Transverse colon (tissue), 4 donors: Measurements from ENCODE around the gene ZBTB7C. TPM values are rescaled to one million over a fixed set of nuclear protein-coding genes. Genes with fewer than 3 reads are reported as not detected.

Experiments
- DNase-seq: peaks from one replicate; pipeline ENCODE4 v3.0.0-alpha.2; 2019
- H3K27ac ChIP-seq, 4 donors: fragments of 200-600 bp; sonication (generic); 2 replicates each; pipeline ENCODE4 v1.5.1; 2016 to 2018; ENCODE audit warnings: inconsistent platforms in 4 of 4
- H3K27me3 ChIP-seq: fragments of 200-600 bp; sonication (generic); 2 replicates; pipeline ENCODE4 v1.5.1; 2017; ENCODE audit warnings: inconsistent platforms
- H3K36me3 ChIP-seq, 4 donors: fragments of 200-600 bp; sonication (generic); 2 replicates each; pipeline ENCODE4 v1.5.1; 2017 to 2019; ENCODE audit warnings: inconsistent platforms in 4 of 4
- H3K4me1 ChIP-seq, 4 donors: fragments of 200-600 bp; sonication (generic); 2 replicates each; pipeline ENCODE4 v1.5.1; 2017 to 2020; ENCODE audit warnings: inconsistent platforms in 4 of 4
- H3K4me3 ChIP-seq, 4 donors: fragments of 200-600 bp; sonication (generic); 1 replicate in 1 of 4; 2 replicates in 3 of 4; pipeline versions ENCODE4 v1.5.1 to v1.6.1; 2017 to 2019; ENCODE audit warnings: inconsistent platforms in 4 of 4
- H3K9me3 ChIP-seq, 2 donors: fragments of 200-600 bp; sonication (generic); 2 replicates each; pipeline ENCODE4 v1.5.1; 2017 to 2019; ENCODE audit warnings: inconsistent platforms in 2 of 2
- EP300 ChIP-seq: sonication (generic); formaldehyde crosslinking; IDR thresholded peaks from one replicate; pipeline ENCODE4 v1.6.1; 2017; ENCODE audit warnings: antibody characterized with exemption, low read depth
- POLR2A ChIP-seq: fragments of 450-650 bp; IDR thresholded peaks from one replicate; pipeline ENCODE4 v1.6.1; 2016; ENCODE audit warnings: antibody characterized with exemption, mild to moderate bottlenecking, moderate library complexity
- POLR2AphosphoS5 ChIP-seq, 3 donors: sonication (generic); formaldehyde crosslinking; IDR thresholded peaks; one replicate each; pipeline ENCODE4 v1.6.1; 2016; ENCODE audit warnings: antibody characterized with exemption in 3 of 3
- WGBS, 2 donors: methylation state at CpG; one replicate each; pipeline ENCODE4 v1.1.5; 2018; ENCODE audit warnings: low coverage in 1 of 2; 5-methylcytosine and 5-hydroxymethylcytosine counted together
- in situ Hi-C, 4 donors: fragments of 200-750 bp; cut with MboI; loops; one replicate each; pipeline versions ENCODE4 v1.15.0 to v1.15.1; 2017; ENCODE audit warnings: low sequenced_read_pairs in 3 of 4, low pct_ligation_motif_present in 1 of 4, low pct_unique_long_range_greater_than_20kb in 1 of 4
- intact Hi-C: fragments of 100-400 bp; cut with DNase I; formaldehyde crosslinking; loops from one replicate; pipeline ENCODE4 v1.15.1; 2023; ENCODE audit warnings: low total_unique reads
- total RNA-seq, 4 donors: library from RNA; depleted of rRNA; stranded (reverse); fragments of >200 nt; gene quantifications; one replicate each; pipeline ENCODE4 v1.1.0, GENCODE V29; 2016
- TF ChIP-seq, protein P1 (sequence below), 5 experiments: fragments of 200-600 bp in 3 of 5; fragments of 450-650 bp in 2 of 5; sonication (generic) in 3 of 5; IDR thresholded peaks; 1 replicate in 2 of 5; 2 replicates in 3 of 5; pipeline ENCODE4 v1.5.1; 2016 to 2017; ENCODE audit warnings: antibody characterized with exemption in 5 of 5, inconsistent platforms in 3 of 5, mild to moderate bottlenecking in 2 of 5, moderate library complexity in 1 of 5

Gene ZBTB7C
- total RNA-seq, 4 donors from 2014 or later: 38.4 to 81.2 (median 47.5) TPM

DNA sequence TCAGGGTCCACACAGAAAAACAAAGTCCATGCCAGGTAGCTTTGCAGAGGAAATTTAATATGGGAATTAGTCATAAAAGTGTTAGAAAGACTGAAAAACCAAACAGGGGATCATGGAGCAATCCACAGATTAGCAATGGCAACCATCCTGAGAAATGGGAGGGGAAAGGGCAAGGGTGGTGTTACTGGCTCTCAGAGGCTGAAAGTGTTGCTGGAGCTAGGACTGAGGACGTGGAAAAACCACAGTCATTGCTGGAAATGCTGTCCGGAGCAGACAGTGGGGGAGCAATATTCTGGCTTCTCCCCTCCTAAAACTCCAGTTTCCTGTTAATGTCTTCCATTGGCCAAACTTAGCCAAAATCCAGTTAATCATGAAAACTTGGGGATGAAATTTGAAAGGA is 172.4 kb downstream of the ZBTB7C start:
- Histone ChIP-seq H3K4me1 (no peaks in the 10 kb centered on the region), H3K36me3 (no peaks in the 10 kb centered on the region), H3K9me3 (no peaks in the 10 kb centered on the region), H3K4me3 (no peak overlapping the region), H3K27ac (no peak overlapping the region), H3K27me3 (no peaks in the 10 kb centered on the region)
- in situ Hi-C loops: no loop called here
- 62 to 80% methylated on average over 2 of the region's 2 CpGs for WGBS, 2 donors
- intact Hi-C loops: no loop called here
- TF ChIP-seq, protein P1, sequence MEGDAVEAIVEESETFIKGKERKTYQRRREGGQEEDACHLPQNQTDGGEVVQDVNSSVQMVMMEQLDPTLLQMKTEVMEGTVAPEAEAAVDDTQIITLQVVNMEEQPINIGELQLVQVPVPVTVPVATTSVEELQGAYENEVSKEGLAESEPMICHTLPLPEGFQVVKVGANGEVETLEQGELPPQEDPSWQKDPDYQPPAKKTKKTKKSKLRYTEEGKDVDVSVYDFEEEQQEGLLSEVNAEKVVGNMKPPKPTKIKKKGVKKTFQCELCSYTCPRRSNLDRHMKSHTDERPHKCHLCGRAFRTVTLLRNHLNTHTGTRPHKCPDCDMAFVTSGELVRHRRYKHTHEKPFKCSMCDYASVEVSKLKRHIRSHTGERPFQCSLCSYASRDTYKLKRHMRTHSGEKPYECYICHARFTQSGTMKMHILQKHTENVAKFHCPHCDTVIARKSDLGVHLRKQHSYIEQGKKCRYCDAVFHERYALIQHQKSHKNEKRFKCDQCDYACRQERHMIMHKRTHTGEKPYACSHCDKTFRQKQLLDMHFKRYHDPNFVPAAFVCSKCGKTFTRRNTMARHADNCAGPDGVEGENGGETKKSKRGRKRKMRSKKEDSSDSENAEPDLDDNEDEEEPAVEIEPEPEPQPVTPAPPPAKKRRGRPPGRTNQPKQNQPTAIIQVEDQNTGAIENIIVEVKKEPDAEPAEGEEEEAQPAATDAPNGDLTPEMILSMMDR (IDR thresholded peaks at IDR 0.05): no peak
- TF ChIP-seq EP300 (no peak), POLR2AphosphoS5 (IDR thresholded peaks at IDR 0.05) (no peak), POLR2A (no peak)
- DNase-seq: no peak

DNA sequence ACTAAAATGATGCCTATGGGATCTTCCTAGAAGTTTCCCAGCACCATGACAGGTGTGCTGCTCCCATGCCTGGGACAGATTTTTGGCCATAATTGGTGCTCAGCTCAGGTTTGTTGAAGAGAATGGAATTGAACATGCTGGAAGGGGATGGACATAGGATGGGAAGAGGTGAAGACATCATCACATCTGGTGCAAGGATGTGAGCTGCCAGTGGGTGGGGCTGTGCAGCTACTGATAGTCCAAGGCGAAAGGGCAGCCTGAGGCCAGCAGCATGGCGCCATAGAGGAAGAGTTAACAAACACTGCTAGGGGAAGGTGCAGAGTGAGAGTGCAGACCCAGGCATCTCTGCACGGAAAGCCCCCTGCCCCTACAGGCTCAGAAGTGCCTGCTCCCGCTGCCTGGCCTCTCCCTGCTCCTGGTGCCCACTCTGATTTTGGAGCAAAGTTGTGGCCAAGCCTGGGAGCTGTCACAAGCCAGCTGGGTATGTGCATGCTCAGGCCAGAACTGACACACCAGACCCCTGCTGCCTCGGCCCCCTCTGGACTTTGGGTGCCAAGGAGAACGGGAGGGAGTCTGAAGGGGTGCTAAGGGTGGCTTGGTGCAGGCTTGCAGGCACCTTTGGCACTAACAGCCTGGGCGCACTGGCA is 178.6 kb downstream of the ZBTB7C start:
- no peak overlapping the region for H3K4me3 ChIP-seq
- intact Hi-C loops: no loop called here
- in situ Hi-C loops: no loop called here
- no peak for TF ChIP-seq POLR2AphosphoS5 (IDR thresholded peaks at IDR 0.05)
- TF ChIP-seq, protein P1 (IDR thresholded peaks at IDR 0.05): peak; percentile 32 to 70 (median 51)
- no peak for TF ChIP-seq EP300
- 34 to 57% methylated on average over 3 to 7 of the region's 7 CpGs for WGBS, 2 donors
- no peaks in the 10 kb centered on the region for H3K27me3 ChIP-seq
- DNase-seq: peak; percentile 75
- no peaks in the 10 kb centered on the region for H3K4me1 ChIP-seq
- H3K36me3 ChIP-seq: no peaks in the 10 kb centered on the region
- no peaks in the 10 kb centered on the region for H3K9me3 ChIP-seq
- no peak overlapping the region for H3K27ac ChIP-seq

DNA sequence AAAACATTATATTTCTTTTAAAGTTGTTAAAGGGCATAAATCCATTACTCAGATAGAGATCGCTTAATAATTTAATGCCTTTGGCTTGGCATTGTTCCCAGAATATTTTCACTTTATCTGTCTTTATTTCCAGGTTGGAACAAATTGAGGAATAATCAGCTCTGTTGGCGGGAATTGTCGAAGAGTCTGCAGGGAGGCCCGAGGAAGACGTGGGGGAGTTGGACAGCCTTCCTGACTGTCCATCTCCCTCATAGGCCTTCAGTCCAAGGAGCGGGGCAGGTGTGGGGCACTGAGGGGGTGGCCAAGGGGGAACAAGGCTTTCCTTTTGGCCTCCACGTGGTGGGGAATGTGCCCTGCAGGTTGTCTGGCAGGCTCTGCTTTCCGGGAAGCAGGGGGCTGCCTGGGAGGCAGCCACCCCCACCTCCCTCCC is 179.6 kb downstream of the ZBTB7C start:
- in situ Hi-C loops: no loop called here
- no peak for DNase-seq
- Histone ChIP-seq H3K9me3 (no peaks in the 10 kb centered on the region), H3K27ac (no peak overlapping the region), H3K4me3 (no peak overlapping the region), H3K36me3 (no peaks in the 10 kb centered on the region), H3K27me3 (no peaks in the 10 kb centered on the region), H3K4me1 (no peaks in the 10 kb centered on the region)
- 42 to 61% methylated on average over 5 to 8 of the region's 8 CpGs for WGBS, 2 donors
- TF ChIP-seq POLR2AphosphoS5 (IDR thresholded peaks at IDR 0.05): no peak
- no peak for TF ChIP-seq POLR2A
- TF ChIP-seq, protein P1 (IDR thresholded peaks at IDR 0.05): no peak
- TF ChIP-seq EP300: no peak
- intact Hi-C loops: no loop called here

DNA sequence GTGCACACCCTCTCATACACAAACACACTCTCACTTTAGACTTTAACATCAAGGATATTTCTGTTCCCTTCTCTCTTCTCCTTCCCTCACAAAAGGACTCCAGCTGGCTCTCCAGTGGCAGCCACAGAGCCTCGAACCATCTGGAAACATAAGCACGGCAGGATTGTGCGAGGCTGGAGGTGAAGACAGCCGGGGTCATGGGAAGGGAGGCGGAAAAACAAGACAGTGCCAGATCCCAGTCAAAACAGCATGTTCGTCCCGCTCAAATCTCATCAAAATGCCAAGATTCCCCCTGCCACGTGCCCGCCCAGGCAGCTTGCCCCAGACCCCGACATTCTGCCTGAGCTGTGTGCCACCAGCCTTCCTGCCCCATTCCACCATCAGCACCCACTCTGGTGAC is 180.3 kb downstream of the ZBTB7C start:
- no peak for DNase-seq
- no peaks in the 10 kb centered on the region for H3K36me3 ChIP-seq
- in situ Hi-C loops (no loop called here), intact Hi-C loops (no loop called here)
- no peak overlapping the region for H3K27ac ChIP-seq
- 75% methylated on average over 7 to 10 of the region's 10 CpGs for WGBS, 2 donors
- no peaks in the 10 kb centered on the region for H3K9me3 ChIP-seq
- no peaks in the 10 kb centered on the region for H3K4me1 ChIP-seq
- TF ChIP-seq POLR2A: no peak
- TF ChIP-seq, protein P1 (IDR thresholded peaks at IDR 0.05): no peak
- TF ChIP-seq EP300: no peak
- no peak for TF ChIP-seq POLR2AphosphoS5 (IDR thresholded peaks at IDR 0.05)
- H3K4me3 ChIP-seq: no peak overlapping the region
- no peaks in the 10 kb centered on the region for H3K27me3 ChIP-seq
